Ishikawa (cell line): ENCODE results near the gene ALPP.

Experiments used
- NFIC ChIP-seq: IDR thresholded peaks from 2 replicates; pipeline ENCODE4 v1.6.1; 2012
- RAD21 ChIP-seq: IDR thresholded peaks from 2 replicates; pipeline ENCODE4 v1.6.1; 2012; ENCODE audit warnings: low read depth
- YY1 ChIP-seq: IDR thresholded peaks from 2 replicates; pipeline ENCODE4 v1.6.1; 2012; ENCODE audit warnings: low read depth

DNA sequence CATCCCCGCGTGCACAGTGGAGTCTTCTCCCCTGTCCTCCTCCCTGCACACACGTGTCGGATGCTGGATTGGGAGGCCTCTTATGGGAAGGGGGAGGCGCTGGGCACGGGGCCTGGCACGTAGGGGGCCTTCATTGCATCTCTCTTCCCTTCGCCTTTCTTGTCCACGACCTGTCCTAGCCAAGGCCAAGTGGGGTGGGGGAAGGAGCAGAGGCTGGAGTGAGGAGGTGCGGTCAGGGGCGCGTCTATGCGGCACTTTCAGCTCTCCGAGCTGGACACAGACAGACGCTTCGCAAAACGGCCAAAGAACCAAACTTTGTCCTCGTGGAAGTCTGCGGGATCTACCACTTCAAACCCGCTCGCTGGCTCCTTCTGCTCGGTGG, 41.5 kb downstream of the ALPP start:
- TF ChIP-seq NFIC (no peak), RAD21 (no peak), YY1 (no peak)
